Hepatocyte (in vitro differentiated cells): Measurements from ENCODE around the gene ATP6V0B. TPM values are rescaled to one million over a fixed set of nuclear protein-coding genes. Genes with fewer than 3 reads are reported as not detected.

Experiments used
- DNase-seq: peaks from one replicate; pipeline ENCODE4 v3.0.0-alpha.2; 2016; ENCODE audit warnings: low spot score
- H2AFZ ChIP-seq: fragments of 200-600 bp; sonication (generic); 2 replicates; pipeline ENCODE4 v1.6.0; 2016; ENCODE audit warnings: antibody characterized with exemption, mild to moderate bottlenecking
- H3K27ac ChIP-seq: fragments of 200-600 bp; sonication (generic); 2 replicates; pipeline ENCODE4 v1.5.1; 2016; ENCODE audit warnings: mild to moderate bottlenecking
- H3K27me3 ChIP-seq: fragments of 200-600 bp; sonication (generic); 2 replicates; pipeline ENCODE4 v1.6.1; 2016
- H3K36me3 ChIP-seq: fragments of 200-600 bp; sonication (generic); replicated peaks from 2 replicates; pipeline ENCODE4 v1.5.1; 2016; ENCODE audit warnings: low read depth; ENCODE audit not compliant: insufficient read depth
- H3K4me1 ChIP-seq: fragments of 200-600 bp; sonication (generic); 2 replicates; pipeline ENCODE4 v1.5.1; 2016; ENCODE audit warnings: mild to moderate bottlenecking, moderate library complexity; ENCODE audit not compliant: insufficient read depth
- H3K4me2 ChIP-seq: fragments of 200-600 bp; sonication (generic); 2 replicates; pipeline ENCODE4 v1.6.0; 2016
- H3K4me3 ChIP-seq: fragments of 200-600 bp; sonication (generic); 2 replicates; pipeline ENCODE4 v1.5.1; 2016; ENCODE audit warnings: mild to moderate bottlenecking
- H3K79me2 ChIP-seq: fragments of 200-600 bp; sonication (generic); 2 replicates; pipeline ENCODE4 v1.6.0; 2017; ENCODE audit warnings: mild to moderate bottlenecking
- H3K9me2 ChIP-seq: fragments of 200-600 bp; sonication (generic); replicated peaks from 2 replicates; pipeline ENCODE4 v1.6.0; 2017; ENCODE audit warnings: mild to moderate bottlenecking; ENCODE audit not compliant: insufficient read depth
- H3K9me3 ChIP-seq: fragments of 200-600 bp; sonication (generic); 2 replicates; pipeline ENCODE4 v1.5.1; 2016; ENCODE audit warnings: low read depth, mild to moderate bottlenecking
- H4K20me1 ChIP-seq: fragments of 200-600 bp; sonication (generic); 2 replicates; pipeline ENCODE4 v1.6.0; 2016; ENCODE audit warnings: mild to moderate bottlenecking; ENCODE audit not compliant: insufficient read depth, poor library complexity, severe bottlenecking
- CTCF ChIP-seq: fragments of 200-600 bp; sonication (generic); IDR thresholded peaks from 2 replicates; pipeline ENCODE4 v1.5.1; 2016; ENCODE audit warnings: antibody characterized with exemption, mild to moderate bottlenecking; ENCODE audit not compliant: poor library complexity
- EZH2 ChIP-seq: fragments of 200-600 bp; sonication (generic); IDR thresholded peaks from 2 replicates; pipeline ENCODE4 v1.6.1; 2016; ENCODE audit warnings: antibody characterized with exemption, mild to moderate bottlenecking, borderline replicate concordance
- EZH2phosphoT487 ChIP-seq: fragments of 200-600 bp; sonication (generic); IDR thresholded peaks from one replicate; pipeline ENCODE4 v1.6.1; 2018; ENCODE audit warnings: antibody characterized with exemption, mild to moderate bottlenecking, low read depth, moderate library complexity; ENCODE audit not compliant: unreplicated experiment, severe bottlenecking
- WGBS: methylation state at CpG from one replicate; pipeline ENCODE4 v1.1.6; 2016; ENCODE audit warnings: low lambda C conversion rate; ENCODE audit errors: missing lambda C conversion rate; 5-methylcytosine and 5-hydroxymethylcytosine counted together
- polyA plus RNA-seq: library from polyadenylated mRNA; unstranded; fragments of >200 nt; fragmentation: Nextera tagmentation; extraction: Ambion mirVana; gene quantifications from 2 replicates; pipeline ENCODE4 v1.2.1, GENCODE V29; 2016
- total RNA-seq: library from RNA; depleted of rRNA; stranded (reverse); fragments of >200 nt; gene quantifications from 2 replicates; pipeline ENCODE4 v1.2.3, GENCODE V29; 2014

The ATP6V0B gene
- total and polyA plus RNA-seq, 2 experiments from 2014 or later: 195 to 366 TPM

- DNase-seq: peak; percentile 64
- H3K79me2 ChIP-seq: peaks cover 10% of the 10 kb centered on the region
- H3K27me3 ChIP-seq: no peaks in the 10 kb centered on the region
- H3K4me1 ChIP-seq: peaks cover 6% of the 10 kb centered on the region
- no peak overlapping the region for H2AFZ ChIP-seq
- no peaks in the 10 kb centered on the region for H3K36me3 ChIP-seq
- no peaks in the 10 kb centered on the region for H3K9me3 ChIP-seq
- TF ChIP-seq EZH2phosphoT487 (no peak), CTCF (no peak), EZH2 (no peak)
- no peak overlapping the region for H3K4me3 ChIP-seq
- WGBS: 94% methylated on average over 6 of the region's 6 CpGs
- H3K4me2 ChIP-seq: no peak overlapping the region
- H3K27ac ChIP-seq: no peak overlapping the region
- H3K9me2 ChIP-seq: no peaks in the 10 kb centered on the region
- H4K20me1 ChIP-seq: no peaks in the 10 kb centered on the region
Observed at GRCh38 chr1:43968348-43968948, 6.3 kb upstream of the ATP6V0B start.

GRCh38 chr1:43969416-43969745 is 5.4 kb upstream of the ATP6V0B start:
- no peaks in the 10 kb centered on the region for H3K36me3 ChIP-seq
- H4K20me1 ChIP-seq: no peaks in the 10 kb centered on the region
- H3K9me2 ChIP-seq: no peaks in the 10 kb centered on the region
- no peak for DNase-seq
- TF ChIP-seq EZH2 (no peak), CTCF (no peak), EZH2phosphoT487 (no peak)
- H2AFZ ChIP-seq: no peak overlapping the region
- H3K4me2 ChIP-seq: peak overlapping the region; percentile 73
- peaks cover 10% of the 10 kb centered on the region for H3K79me2 ChIP-seq
- H3K4me1 ChIP-seq: peaks cover 6% of the 10 kb centered on the region
- 63% methylated on average over 7 of the region's 7 CpGs for WGBS
- no peak overlapping the region for H3K4me3 ChIP-seq
- H3K27me3 ChIP-seq: no peaks in the 10 kb centered on the region
- no peak overlapping the region for H3K27ac ChIP-seq
- no peaks in the 10 kb centered on the region for H3K9me3 ChIP-seq

GRCh38 chr1:43969746-43970466 is 4.9 kb upstream of the ATP6V0B start, which contains the start of gene DPH2:
Gene DPH2, plus strand, starts transcription at chr1:43970010. Its CDS starts 166 bp downstream, at chr1:43970176.
- Histone ChIP-seq H3K9me2 (no peaks in the 10 kb centered on the region), H4K20me1 (no peaks in the 10 kb centered on the region), H3K27me3 (no peaks in the 10 kb centered on the region), H3K27ac (no peak within 1 kb of the TSS), H3K36me3 (no peaks in the 10 kb centered on the region), H3K79me2 (peaks cover 10% of the 10 kb centered on the region), H3K9me3 (no peaks in the 10 kb centered on the region), H2AFZ (no peak within 1 kb of the TSS), H3K4me2 (peak within 1 kb of the TSS; percentile 87), H3K4me1 (peaks cover 6% of the 10 kb centered on the region), H3K4me3 (peak within 1 kb of the TSS; percentile 64)
- DNase-seq: peak; percentile 97
- 2% methylated on average over 44 of the region's 47 CpGs for WGBS
- TF ChIP-seq EZH2phosphoT487: no peak
- no peak for TF ChIP-seq EZH2
- TF ChIP-seq CTCF: no peak
